ENCODE results near the gene IGFBPL1.
A peak's percentile ranks its signal among the peaks of the same experiment; 100 is the strongest.
"Not testable (repeated sequence)": the region's sequence is repeated elsewhere in the genome, so short reads cannot be mapped to it uniquely, and the experiment has no call there.

The IGFBPL1 gene

GRCh38 chr9:38394416-38394815 lies 29.8 kb downstream of the IGFBPL1 start:
- no peak for DNase-seq

DNA sequence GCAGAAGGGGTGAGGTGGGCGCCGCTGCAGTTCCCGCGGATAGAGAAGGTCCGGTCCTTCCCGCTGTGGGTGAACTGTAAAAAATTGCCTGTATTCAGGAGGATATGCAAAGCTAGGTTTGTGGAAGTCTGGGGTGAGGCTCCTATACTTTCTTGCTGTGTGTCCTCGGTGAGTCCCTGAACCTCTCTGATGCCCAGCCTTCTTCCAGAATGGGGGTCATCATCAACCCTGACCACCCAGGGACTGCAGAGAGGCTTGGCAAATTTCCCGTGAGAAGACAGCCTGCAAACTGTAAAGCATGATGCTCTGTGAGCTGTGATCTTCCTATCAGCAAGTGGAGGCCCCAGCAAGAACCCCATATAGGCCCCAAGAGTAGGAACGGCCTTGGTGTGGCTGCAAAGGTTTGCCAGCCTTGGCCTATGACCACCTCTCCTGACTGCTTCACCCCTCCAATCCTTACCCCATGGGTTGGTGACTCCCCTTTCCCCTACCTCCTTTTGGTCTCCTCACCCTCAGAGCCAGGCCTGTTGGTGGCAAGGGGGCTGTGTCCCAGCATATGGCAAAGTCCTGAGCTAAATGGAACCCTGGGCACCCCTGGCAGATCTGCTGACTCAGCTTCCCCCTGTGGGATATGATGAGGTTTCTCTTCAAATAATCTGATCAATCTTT lies 31.0 kb downstream of the IGFBPL1 start:
- peak; percentile 39 for DNase-seq

- peak; percentile 93 for DNase-seq
Observed at GRCh38 chr9:38392235-38393127, 31.8 kb downstream of the IGFBPL1 start, which contains the start of gene ALDH1B1. TSS of gene ALDH1B1 (plus strand) at chr9:38392702. CDS start at chr9:38395749, 3,047 bp downstream.

GRCh38 chr9:38391278-38392118 lies 32.8 kb downstream of the IGFBPL1 start:
- DNase-seq, result no peak

- no peak for DNase-seq
Observed at GRCh38 chr9:38390851-38391250, 33.4 kb downstream of the IGFBPL1 start.

- DNase-seq, result peak; percentile 40
Observed at GRCh38 chr9:38390442-38390841, 33.8 kb downstream of the IGFBPL1 start.

GRCh38 chr9:38389313-38389712 lies 34.9 kb downstream of the IGFBPL1 start:
- DNase-seq, result no peak

GRCh38 chr9:38388283-38389223 lies 35.7 kb downstream of the IGFBPL1 start:
- no peak for DNase-seq

GRCh38 chr9:38387751-38388150 lies 36.5 kb downstream of the IGFBPL1 start:
- DNase-seq, result no peak

- no peak for DNase-seq
Observed at GRCh38 chr9:38387066-38387465, 37.2 kb downstream of the IGFBPL1 start.

- DNase-seq, result no peak
Observed at GRCh38 chr9:38386319-38386895, 37.8 kb downstream of the IGFBPL1 start.

GRCh38 chr9:38385896-38386295 lies 38.4 kb downstream of the IGFBPL1 start:
- no peak for DNase-seq

GRCh38 chr9:38384990-38385848 lies 39.0 kb downstream of the IGFBPL1 start:
- no peak for DNase-seq

DNA sequence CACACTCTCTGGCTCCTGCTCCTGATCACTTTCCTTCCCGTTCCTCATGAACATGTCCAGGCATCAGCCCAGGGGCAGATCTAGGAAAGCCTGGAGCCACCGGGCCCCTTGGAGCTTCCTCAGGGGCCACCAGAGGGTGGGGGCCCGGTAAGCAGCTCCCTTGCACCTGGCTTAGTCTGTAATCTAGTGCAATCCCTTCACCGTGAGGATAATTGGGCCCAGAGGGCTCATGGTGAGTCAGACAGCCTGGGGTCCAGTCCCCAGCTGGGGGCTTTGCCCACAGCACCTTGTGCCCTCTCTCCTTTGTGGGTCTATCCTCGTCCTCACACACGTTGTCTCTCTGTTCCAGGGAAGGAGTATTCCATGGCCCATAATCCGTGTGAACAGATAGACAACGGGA lies 42.1 kb downstream of the IGFBPL1 start:
- DNase-seq, result no peak

DNA sequence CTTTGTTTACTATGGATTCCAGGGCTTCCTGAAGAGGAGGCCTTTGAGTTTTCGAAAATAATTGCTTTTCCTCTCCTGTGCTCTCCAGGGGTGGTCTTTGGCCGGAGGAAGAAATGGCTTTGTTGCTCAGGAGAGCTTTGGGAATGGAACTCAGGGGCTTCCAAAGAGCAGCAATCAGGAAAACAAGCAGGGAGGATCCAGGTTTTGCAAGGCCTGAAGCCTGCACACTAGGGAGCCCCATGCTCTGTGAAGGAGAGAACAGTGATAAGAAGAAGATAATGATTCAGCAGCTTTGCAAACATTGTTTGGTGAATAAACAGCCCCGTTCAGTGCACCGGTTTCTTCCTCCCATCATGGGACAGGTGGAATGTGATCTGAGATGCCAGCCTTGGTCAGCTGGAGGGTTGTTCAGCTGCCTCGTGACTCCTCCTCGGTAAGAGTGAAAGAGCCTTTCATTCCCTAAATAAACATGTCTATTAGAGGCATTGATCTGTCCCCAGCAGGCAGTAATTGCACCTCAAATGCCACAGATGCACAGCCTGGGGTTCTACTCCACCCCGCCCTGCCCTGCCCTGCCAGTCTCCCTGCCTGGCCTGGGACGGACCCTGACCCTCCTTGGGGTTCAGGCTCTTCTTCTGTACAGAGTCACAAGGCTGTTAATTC lies 43.3 kb downstream of the IGFBPL1 start:
- peak; percentile 27 for DNase-seq

GRCh38 chr9:38380230-38380871 lies 43.9 kb downstream of the IGFBPL1 start:
- DNase-seq, result no peak

GRCh38 chr9:38377336-38378083 lies 46.7 kb downstream of the IGFBPL1 start:
- not testable (repeated sequence) for DNase-seq

- no peak for DNase-seq
Observed at GRCh38 chr9:38376021-38376670, 48.1 kb downstream of the IGFBPL1 start.
